GM23248 (cell line): ENCODE measurements around the gene NME3.

Experiments
- EZH2 ChIP-seq: fragments of 200-600 bp; sonication (generic); IDR thresholded peaks from 2 replicates; pipeline ENCODE4 v1.6.1; 2018; ENCODE audit warnings: antibody characterized with exemption, mild to moderate bottlenecking; ENCODE audit not compliant: insufficient read depth, poor library complexity, severe bottlenecking
- EZH2phosphoT487 ChIP-seq: fragments of 200-600 bp; sonication (generic); IDR thresholded peaks from 2 replicates; pipeline ENCODE4 v1.6.1; 2018; ENCODE audit warnings: antibody characterized with exemption, moderate library complexity, mild to moderate bottlenecking, low read depth; ENCODE audit not compliant: insufficient read depth

DNA sequence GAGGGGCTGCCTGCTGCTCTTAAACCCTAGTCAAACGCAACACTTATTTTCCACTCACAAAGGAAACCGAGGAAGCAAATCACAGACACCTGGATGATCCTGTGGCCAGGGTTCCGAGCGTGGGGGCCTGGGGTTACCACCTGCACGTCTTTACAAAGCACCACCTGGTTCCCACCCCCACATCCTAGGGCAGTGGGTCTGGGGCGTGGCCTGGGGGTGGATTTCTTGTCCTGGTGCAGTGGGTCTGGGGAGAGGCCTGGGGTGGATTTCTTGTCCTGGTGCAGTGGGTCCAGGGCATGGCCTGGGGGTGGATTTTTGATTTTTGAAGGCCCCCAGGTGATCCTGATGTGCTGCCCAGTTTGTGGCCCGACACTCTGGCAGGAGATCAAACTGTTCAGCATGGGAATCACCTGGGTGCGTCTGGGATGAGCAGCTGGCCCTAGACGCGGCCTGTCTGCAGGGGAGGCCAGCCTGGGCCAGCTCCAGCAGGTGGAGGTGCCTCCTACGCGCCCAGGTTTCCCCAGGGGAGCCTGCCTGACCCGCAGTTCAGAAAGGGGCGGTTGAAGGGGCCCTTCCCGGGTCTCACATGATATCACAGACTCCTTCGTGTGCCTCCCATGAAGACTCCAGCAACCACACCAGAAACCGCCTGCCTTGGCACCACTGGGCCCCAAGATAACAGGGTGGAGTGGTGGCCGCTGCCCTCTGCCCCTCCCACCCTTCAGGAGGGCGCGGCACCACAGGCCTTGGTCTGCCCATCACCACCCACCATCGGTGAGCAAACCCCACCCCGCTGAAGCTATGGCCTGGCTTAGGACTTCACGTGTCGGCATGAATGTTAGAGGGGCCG is 49.0 kb upstream of the NME3 start:
- TF ChIP-seq EZH2 (no peak), EZH2phosphoT487 (no peak)
